GM21825 (cell line): ENCODE results near the gene FADS3.

Experiments
- ATAC-seq: cut with Tn5 transposase; IDR thresholded peaks from one replicate; pipeline ENCODE4 v1.9.1; 2021; ENCODE audit warnings: mild to moderate bottlenecking, moderate library complexity; ENCODE audit not compliant: unreplicated experiment

FADS3 gene

DNA sequence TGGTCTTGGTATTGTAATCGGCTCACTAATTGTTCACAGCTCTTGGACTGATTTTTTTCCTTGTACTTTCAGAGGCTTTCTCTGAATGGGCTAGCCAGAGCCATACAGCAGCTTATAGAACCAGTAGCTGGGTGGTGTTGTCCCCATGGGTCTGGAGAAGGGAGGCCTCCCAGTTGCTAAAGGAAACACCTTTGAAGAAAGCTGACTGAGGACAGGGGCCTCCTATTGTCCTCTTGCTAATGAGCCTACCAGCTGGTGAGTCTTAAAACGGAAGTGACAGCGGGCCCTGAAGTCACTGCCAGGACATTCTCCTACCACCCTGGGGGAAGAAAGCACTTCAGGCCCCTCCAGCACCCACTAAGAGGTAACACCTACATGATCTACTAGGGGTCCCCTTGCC, 9.9 kb downstream of the FADS3 start:
- ATAC-seq: no peak

DNA sequence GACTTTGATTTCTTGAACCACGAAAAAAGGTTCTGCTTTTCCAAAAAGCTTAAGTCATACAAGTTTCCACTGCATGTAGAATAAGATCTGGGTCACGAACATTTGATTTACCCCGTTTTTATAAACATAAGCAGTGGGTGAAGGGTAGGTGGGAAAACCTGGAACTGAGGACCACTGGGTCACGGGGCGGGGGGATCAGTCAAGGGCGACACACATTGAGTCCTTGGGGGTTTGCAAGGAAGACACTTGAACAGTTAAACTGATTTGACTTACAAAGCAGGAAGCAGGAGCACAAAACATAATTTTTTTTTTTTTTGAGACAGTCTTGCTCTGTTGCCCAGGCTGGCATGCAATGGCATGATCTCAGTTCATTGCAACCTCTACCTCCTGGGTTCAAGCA, 10.9 kb downstream of the FADS3 start:
- no peak for ATAC-seq

DNA sequence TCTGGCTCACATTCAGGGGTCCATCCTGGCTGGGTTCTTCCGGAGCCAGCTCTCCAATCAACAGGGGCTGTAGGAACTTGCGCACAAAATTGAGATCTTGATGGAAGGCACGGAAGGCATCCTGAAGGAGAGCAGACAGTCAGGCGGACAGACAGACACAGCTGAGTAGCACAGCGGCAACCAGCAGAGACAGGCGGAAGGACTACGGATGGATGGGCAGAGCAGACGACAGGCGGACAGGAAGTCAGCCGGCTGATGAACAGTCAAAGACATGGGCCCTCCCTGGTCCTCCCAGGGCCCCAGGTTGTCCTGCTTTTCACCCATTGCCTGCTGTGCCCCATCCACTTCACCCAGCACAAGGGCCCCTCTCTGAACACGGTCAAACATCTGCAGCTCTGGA, 11.3 kb downstream of the FADS3 start:
- ATAC-seq: no peak

DNA sequence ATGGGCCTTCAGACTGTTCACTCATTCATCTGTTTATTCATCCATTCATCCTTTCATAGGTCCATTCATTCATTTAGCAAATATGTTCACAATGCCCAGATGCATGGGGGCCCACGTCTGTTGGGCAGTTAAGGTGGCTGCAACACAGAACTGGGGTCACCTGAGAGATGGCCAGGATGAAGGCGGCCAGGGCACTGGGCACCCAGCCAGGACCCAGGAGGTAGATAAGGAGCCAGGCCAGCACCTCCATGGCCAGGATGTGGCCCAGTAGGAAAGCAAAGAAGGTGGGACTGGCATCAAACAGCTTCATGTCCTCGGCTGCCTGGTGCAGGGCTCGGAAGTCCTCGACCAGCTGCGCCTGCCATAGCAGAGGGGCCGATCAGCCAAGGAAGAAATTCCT, 12.2 kb downstream of the FADS3 start:
- no peak for ATAC-seq

DNA sequence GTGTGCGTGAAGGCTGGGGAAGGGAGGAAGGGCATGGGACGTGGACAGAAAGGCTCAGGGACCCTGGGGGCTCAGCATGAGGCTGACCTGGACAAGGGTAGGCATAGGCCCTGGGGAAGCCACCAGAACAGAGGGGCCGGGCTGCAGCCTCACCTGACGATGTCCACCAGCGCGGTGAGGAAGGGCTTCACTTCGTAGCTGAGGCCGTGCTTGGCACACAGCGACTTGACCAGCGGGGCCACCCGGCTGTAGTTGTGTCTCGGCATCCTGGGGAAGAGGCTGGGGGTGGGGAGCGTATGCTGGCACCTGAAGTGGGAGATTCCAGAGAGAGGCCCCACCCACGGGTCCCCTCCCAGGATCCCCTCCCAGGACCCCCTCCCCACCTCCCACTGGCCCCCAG, 15.6 kb downstream of the FADS3 start:
- ATAC-seq: no peak

DNA sequence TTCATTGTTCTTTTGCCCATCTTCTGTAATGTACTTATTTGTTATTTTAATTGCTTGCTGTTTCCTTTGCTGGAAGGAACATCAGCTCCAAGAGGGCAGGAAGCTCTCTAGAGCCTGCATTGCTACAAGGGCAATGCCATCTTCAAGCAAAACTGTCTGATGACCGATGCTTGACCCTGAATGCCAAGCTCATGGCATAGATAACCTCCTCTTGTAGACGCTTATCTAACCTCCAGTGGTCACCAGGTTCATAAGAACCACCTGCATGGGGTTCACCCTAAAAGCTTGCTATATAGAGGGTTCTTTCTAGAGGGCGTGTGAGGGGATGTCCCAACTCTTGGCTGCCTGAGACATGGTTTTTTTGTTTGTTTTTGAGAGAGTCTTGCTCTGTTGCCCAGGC, 16.5 kb downstream of the FADS3 start:
- ATAC-seq: no peak

DNA sequence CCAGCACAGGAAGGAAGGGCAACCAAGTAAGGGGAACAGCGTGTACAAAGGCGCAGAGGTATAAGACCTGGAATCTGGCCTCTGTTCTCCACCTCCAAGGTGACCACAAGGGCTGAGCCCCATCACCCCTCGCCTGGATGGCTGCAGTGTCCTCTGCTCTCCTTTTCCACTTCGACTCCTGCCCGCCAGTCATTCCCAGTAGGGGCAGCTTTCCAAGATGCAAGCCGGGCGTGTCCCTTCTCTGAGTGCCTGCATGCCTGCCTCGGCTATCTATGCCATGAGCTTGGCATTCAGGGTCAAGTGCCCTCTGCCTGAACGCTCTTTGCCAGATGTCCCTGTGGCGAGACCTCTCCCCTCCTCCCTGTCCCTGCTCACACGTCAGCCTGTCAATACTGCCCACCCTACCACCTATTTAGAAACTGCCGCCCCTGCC, 17.0 kb downstream of the FADS3 start:
- no peak for ATAC-seq

DNA sequence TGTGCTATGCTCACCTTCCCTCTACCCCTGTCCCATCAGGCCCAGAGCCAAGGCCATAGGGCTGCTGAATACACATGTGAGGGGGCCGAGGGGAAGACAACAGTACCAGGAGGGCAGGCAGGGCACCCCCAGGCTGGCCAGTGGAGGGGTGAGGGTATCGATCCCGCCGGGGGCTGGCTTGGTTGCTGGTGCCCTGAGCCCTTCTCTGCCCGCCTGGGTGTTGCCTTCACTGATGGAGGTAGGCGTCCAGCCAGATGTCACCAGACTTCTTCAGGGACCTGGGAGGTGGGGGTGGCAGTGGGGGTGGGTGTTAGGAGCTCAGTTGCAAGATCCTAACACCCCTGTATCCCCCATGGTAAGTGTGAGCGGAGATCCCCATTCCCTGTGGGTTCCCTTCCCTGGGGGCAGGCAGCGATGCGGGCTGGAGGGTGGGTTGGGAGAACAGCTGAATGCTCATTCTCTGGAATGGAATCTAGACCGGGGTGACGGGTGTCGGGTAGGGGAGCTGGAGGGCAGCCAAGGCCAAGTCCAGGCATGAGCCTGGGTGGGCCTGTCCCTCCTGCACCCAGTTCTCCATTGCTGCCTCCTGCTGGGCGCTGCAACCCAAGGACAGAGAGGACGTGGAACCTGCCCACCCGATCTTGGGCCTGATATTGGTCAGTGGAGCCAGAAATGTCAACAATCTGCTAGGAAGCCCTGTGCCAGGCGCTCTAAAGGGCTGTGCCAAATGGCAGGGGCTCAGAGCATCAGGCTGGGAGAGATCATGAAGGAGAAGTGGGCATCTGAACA, 17.6 kb downstream of the FADS3 start:
- ATAC-seq: no peak

DNA sequence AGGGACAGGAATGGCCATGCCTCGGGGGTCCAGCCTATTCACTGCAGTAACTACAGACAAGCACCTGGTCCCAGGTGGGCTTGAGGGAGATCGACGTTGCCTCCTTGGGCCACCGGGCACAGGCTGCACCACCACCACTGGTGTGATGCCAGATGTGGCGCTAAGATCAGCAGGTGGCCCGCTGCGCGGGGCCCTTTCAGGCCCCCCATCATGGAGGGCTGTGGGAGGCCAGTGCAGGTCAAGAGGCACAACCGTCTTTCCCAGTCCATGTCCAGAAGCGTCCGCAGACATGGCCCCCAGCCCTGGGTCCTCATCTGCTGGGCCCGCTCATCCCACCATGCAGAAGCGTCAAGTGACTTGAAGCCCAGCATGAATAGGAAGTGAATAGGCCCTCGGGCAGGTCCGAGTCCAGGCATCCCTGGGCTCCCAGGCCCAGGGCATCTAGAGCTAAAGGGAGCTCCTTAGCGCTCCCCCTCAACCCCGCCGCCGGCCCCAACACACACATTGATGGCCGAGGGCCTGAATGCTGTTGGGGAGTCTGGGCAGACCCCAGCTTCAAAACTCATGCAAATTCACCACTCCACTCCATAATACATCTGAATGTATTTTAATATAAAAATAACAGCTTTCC, 18.3 kb downstream of the FADS3 start:
- no peak for ATAC-seq

DNA sequence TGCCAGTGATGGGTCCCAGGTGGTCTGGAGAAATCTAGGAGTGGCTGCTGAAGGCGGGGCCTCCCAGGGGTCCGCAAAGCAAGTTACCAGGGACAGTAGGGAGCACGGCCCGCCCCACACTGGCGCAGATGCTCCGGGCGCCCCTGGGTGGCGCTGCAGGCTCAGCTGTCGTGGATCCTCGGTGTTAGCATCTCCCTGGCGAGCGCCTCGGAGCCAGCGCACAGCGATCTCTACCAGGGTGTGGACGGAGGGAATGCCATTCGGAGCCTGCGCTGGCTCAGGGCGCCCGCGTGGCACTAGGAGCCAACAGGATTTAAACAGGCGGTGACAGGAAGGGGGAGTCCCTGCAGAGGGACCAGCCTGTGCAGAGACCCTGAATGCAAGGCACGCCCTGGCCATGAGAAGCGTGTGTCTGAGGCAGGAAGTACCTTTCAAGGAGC, 20.2 kb downstream of the FADS3 start:
- ATAC-seq: peak; percentile 70

DNA sequence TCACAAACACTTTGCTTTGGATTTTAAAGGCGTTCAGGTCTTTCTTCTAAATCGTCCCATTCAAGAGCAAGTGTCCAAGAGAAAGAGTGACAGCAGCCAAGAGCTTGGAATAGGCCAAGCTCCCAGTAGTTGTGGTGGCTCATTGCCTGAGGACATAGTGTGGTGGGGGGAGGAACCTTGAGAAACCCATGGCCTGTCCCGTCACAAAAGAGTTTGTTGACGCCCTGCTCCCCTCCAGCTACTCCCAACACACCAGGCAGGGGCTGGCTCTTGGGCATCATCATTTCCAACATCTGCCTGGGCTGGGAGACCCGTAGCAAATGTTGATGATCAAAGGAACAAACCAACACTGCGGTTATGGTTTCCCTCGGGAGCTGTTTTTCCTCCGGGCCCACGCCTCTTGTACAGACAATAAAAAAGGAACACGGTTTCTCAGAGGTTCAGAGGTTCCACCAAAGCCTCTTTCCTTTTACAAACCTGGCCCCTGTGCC, 20.8 kb downstream of the FADS3 start:
- no peak for ATAC-seq

DNA sequence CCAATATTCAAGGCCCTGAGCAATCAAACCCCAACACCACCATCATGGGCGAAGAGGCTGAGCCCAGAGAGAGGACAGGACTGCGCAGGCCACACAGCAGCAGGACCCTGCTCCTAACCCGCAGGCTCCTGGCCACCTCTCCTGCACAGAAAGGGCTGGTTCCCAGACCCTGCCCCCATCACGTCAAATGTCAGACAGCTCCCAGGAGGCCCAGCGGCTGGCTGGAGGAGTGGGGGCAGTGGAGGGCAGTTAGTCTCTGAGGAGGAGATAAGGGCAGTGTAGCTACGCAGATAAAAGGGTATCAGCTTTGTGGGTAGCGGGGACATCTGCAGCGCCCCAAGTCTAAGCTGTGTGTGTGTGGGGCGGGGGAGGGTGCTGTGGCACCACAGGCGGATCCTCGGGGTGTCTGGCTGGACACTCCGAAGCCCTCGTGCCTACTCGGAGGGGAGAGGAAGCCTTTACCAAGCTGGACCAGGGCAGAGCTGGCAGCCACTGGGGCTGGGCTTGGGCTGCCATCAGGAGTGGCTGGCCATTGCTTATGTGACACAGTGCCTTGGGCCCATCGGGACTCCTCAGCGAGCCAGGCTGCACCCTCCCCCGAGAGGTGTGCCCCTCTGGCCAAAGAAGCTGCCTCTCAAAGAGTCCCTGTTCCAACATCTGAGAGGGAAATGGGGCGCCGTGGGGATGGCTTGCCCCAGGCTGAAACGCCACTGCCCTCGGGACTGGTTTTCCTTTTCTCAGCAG, 21.5 kb downstream of the FADS3 start:
- ATAC-seq: no peak

DNA sequence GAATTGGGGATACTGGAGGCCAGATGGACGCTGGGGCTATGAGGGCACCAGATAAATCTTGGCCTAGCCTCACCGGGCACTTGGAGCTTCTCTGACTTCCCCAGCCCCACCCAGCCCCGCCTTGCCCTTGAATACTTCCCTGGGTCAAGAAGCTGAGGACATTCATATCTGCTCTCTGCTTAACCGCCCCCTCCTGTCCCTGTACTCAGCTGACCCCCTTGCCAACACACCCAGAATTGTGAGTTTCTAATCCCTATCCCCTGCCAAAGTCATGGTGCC, 22.0 kb downstream of the FADS3 start:
- ATAC-seq: no peak

DNA sequence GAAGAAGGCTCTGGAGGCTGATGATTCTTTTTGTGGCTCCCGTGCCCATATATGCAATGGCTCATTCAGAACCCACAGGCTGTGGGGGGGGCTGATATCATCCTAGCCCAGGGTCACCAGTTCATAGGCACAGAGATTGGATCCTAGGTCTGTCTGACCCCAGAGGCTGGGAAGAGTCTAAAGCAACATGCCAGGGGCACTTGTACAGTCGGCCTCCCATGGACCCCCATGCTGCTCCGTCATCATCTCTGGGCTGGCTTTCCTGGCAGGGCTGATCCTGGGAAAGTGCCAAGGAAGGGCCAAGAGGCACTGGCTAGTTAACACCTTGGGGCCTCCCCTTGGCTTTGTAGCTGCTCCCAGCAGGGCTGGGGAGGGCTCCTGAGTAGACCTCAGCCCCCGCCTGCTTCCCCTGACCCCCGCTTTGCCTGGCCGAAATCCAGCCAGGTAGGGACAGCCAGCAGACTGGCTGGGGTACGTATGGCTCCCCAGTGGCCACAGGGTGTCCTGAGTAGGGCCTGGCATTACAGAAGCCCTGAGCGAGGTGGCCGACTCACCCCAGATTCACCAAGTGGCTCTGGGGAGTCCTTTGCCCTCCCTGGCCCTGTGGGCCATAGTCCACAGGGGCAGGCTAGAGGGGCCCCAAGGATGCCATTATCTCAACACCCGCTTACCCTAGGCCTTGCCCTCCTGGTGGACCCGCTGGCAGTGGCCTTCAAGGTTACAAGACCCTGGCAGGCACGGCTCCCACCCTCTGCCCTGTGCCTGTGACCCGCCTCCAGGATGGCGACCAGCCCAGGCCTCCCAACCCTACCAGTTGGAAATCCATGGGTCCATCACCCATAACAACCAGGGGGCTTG, 22.5 kb downstream of the FADS3 start:
- no peak for ATAC-seq

DNA sequence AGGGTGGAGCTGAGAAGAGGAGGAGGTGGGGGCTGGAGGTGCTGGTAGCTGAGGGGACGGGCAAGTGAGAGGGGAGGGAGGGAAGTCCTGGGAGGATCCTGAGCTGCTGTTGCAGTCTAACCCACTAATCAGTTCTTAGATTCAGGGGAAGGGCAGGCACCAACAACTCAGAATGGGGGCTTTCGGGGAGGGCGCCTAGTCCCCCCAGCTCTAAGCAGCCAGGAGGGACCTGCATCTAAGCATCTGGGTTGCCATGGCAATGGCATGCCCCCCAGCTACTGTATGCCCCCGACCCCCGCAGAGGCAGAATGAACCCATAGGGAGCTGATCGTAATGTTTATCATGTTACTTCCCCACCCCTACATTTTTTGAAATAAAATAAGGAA, 24.4 kb downstream of the FADS3 start:
- no peak for ATAC-seq

DNA sequence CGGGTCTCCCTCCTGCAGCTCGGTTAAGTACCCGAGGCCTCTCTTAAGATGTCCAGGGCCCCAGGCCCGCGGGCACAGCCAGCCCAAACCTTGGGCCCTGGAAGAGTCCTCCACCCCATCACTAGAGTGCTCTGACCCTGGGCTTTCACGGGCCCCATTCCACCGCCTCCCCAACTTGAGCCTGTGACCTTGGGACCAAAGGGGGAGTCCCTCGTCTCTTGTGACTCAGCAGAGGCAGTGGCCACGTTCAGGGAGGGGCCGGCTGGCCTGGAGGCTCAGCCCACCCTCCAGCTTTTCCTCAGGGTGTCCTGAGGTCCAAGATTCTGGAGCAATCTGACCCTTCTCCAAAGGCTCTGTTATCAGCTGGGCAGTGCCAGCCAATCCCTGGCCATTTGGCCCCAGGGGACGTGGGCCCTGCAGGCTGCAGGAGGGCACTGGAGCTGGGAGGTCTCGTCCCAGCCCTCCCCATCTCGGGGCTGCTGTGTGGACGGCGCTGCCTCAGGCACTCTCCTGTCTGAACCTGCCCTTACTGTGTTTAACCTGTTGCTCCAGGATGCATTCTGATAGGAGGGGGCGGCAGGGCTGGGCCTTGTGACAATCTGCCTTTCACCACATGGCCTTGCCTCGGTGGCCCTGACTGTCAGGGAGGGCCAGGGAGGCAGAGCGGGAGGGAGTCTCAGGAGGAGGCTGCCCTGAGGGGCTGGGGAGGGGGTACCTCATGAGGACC, 25.0 kb downstream of the FADS3 start:
- ATAC-seq: no peak

DNA sequence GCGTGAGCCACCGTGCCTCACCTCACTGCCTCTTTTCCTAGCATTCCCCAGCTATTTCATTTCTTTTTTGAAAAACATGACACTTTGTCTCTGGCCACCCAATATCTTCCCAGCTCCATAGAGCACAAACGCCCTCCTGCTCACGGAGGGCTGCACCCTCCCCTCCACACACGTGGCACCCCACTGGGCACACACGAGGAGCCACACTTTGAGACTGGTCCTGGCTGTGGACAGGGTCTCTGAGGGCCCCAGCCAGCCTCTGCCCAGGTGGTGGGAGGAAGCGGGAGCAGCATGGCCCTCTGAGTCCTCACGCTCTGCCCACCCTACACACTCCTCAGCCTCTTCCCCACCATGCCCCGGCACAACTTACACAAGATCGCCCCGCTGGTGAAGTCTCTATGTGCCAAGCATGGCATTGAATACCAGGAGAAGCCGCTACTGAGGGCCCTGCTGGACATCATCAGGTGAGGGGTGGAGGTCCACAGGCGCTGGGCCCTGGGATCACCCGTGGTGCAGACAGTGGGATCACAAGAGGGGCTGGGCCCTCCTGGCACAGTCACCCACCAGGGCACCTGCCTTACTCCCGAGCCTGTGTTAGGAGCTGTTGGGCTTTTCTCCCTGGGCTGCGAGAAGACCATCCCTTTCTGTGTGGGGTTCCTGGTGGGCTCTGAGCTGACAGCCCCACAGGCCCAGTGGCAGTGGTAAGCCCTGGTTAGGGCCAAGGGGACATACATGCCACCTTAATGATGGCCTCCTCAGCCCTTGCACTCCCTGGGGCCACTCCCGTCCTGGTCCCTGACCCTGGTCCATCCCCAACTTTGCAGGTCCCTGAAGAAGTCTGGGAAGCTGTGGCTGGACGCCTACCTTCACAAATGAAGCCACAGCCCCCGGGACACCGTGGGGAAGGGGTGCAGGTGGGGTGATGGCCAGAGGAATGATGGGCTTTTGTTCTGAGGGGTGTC, 26.2 kb downstream of the FADS3 start:
- no peak for ATAC-seq

DNA sequence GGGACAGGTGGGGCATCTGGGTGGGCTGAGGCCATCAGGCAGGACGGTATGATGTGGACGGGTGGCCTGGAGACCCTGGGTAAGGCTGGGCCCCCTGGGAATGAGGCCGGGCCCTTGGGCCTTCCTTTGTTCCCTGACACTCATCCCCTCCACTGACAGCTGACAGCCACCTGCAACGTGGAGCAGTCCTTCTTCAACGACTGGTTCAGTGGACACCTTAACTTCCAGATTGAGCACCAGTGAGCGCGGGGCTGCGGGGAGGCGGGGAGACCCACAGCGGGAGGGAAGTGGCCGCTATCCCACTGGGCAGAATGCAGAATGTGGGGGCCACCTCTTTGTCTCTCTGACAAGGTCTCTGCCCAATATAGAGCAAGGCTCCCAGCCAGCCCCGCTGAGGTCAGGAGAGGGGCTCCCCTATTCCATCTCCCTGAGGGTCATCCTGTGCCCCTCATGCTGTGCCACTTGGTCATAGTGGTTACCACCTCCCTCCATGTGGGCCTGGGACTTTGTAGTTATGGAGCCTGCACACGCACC, 27.7 kb downstream of the FADS3 start:
- ATAC-seq: no peak
